Measurements from ENCODE around the gene C2CD4B. TPM values are rescaled to one million over a fixed set of nuclear protein-coding genes. Genes with fewer than 3 reads are reported as not detected.

The C2CD4B gene
- total and polyA plus RNA-seq, 8 donors, result 1.1 to 5.1 (median 2.9) TPM

GRCh38 chr15:62121273-62122015 is 43.6 kb downstream of the C2CD4B start:
- no peaks in the 10 kb centered on the region for H3K27me3 ChIP-seq
- no peak overlapping the region for H3K27ac ChIP-seq
- DNase-seq, result no peak
- H3K36me3 ChIP-seq, result no peaks in the 10 kb centered on the region
- TF ChIP-seq CTCF (IDR thresholded peaks at IDR 0.05), result no peak
- no peak for ATAC-seq
- no peak overlapping the region for H3K4me3 ChIP-seq
- no peaks in the 10 kb centered on the region for H3K9me3 ChIP-seq
- peaks cover 0 to 57% of the 10 kb centered on the region in 2 donors for H3K4me1 ChIP-seq
- intact Hi-C loops (cut with DNase I), result no loop called here

- ATAC-seq, result no peak
- TF ChIP-seq CTCF (IDR thresholded peaks at IDR 0.05), result no peak
- H3K4me1 ChIP-seq, result peaks cover 0 to 53% of the 10 kb centered on the region in 2 donors
- no peaks in the 10 kb centered on the region for H3K36me3 ChIP-seq
- DNase-seq, result no peak
- intact Hi-C loops (cut with DNase I), result no loop called here
- no peak overlapping the region for H3K27ac ChIP-seq
- H3K4me3 ChIP-seq, result no peak overlapping the region
- H3K27me3 ChIP-seq, result no peaks in the 10 kb centered on the region
- no peaks in the 10 kb centered on the region for H3K9me3 ChIP-seq
Observed at GRCh38 chr15:62120776-62121175, 44.3 kb downstream of the C2CD4B start.

GRCh38 chr15:62119874-62120273 is 45.2 kb downstream of the C2CD4B start:
- Histone ChIP-seq H3K27me3 (no peaks in the 10 kb centered on the region), H3K27ac (peak overlapping the region; percentile 53 to 78), H3K36me3 (no peaks in the 10 kb centered on the region), H3K9me3 (no peaks in the 10 kb centered on the region), H3K4me1 (peaks cover 0 to 46% of the 10 kb centered on the region in 2 donors), H3K4me3 (no peak overlapping the region)
- intact Hi-C loops (cut with DNase I), result no loop called here
- no peak for DNase-seq
- TF ChIP-seq CTCF (IDR thresholded peaks at IDR 0.05), result no peak
- no peak for ATAC-seq

- intact Hi-C loops (cut with DNase I), result no loop called here
- peak overlapping the region in 1 of 2 donors; percentile 0 for H3K4me3 ChIP-seq
- DNase-seq (peak in 2 of 4 donors; percentile 31 to 49), ATAC-seq (peak; percentile 85)
- H3K4me1 ChIP-seq, result peaks cover 0 to 40% of the 10 kb centered on the region in 2 donors
- no peaks in the 10 kb centered on the region for H3K9me3 ChIP-seq
- H3K27me3 ChIP-seq, result no peaks in the 10 kb centered on the region
- TF ChIP-seq CTCF (IDR thresholded peaks at IDR 0.05), result no peak
- no peaks in the 10 kb centered on the region for H3K36me3 ChIP-seq
- H3K27ac ChIP-seq, result peak overlapping the region; percentile 53 to 78
Observed at GRCh38 chr15:62119227-62119864, 45.7 kb downstream of the C2CD4B start.

GRCh38 chr15:62118520-62119226 is 46.4 kb downstream of the C2CD4B start:
- DNase-seq (peak in 2 of 4 donors; percentile 38 to 39), ATAC-seq (peak; percentile 45)
- Histone ChIP-seq H3K4me1 (peaks cover 0 to 34% of the 10 kb centered on the region in 2 donors), H3K27me3 (no peaks in the 10 kb centered on the region), H3K27ac (peak overlapping the region; percentile 53 to 78), H3K4me3 (peak overlapping the region in 1 of 2 donors; percentile 0), H3K36me3 (no peaks in the 10 kb centered on the region), H3K9me3 (no peaks in the 10 kb centered on the region)
- TF ChIP-seq CTCF (IDR thresholded peaks at IDR 0.05), result no peak
- intact Hi-C loops (cut with DNase I), result no loop called here
